GM21381 (cell line): ENCODE data around the gene DEXI.
A peak's percentile ranks its signal among the peaks of the same experiment; 100 is the strongest.
"Not testable (repeated sequence)": the region's sequence is repeated elsewhere in the genome, so short reads cannot be mapped to it uniquely, and the experiment has no call there.

Experiments
- ATAC-seq: cut with Tn5 transposase; IDR thresholded peaks from one replicate; pipeline ENCODE4 v1.9.1; 2021; ENCODE audit warnings: mild to moderate bottlenecking, moderate library complexity; ENCODE audit not compliant: unreplicated experiment

The DEXI gene

GRCh38 chr16:10929097-10929496 lies 13.2 kb downstream of the DEXI start:
- not testable (repeated sequence) for ATAC-seq

GRCh38 chr16:10927497-10928112 lies 14.7 kb downstream of the DEXI start:
- ATAC-seq = no peak

GRCh38 chr16:10926867-10927266 lies 15.4 kb downstream of the DEXI start:
- no peak for ATAC-seq

DNA sequence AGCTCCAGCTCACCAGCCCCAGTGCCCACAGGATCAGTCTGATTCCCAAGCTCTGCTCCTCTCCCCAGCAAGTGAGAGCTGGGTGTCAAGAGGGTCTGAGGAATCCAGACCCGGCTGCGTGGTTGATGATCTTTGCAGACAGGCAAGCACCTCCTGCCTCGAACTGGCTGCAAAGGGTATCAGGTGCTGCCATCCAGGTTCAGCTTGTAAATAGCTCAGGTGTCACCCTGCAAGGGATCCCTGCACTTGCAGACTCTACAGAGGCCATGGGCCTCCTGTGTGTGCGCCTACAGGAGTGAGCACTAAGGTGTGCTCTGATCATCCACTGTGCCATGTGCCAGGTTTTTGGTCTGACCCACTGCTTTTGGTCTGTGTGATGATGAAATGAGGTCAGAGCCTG lies 16.2 kb downstream of the DEXI start:
- no peak for ATAC-seq

GRCh38 chr16:10925285-10925684 lies 17.0 kb downstream of the DEXI start:
- not testable (repeated sequence) for ATAC-seq

GRCh38 chr16:10923650-10924214 lies 18.5 kb downstream of the DEXI start:
- no peak for ATAC-seq

GRCh38 chr16:10923146-10923649 lies 19.1 kb downstream of the DEXI start:
- ATAC-seq = no peak

GRCh38 chr16:10922328-10923145 lies 19.7 kb downstream of the DEXI start:
- ATAC-seq = no peak

GRCh38 chr16:10921536-10922327 lies 20.5 kb downstream of the DEXI start:
- ATAC-seq = no peak

DNA sequence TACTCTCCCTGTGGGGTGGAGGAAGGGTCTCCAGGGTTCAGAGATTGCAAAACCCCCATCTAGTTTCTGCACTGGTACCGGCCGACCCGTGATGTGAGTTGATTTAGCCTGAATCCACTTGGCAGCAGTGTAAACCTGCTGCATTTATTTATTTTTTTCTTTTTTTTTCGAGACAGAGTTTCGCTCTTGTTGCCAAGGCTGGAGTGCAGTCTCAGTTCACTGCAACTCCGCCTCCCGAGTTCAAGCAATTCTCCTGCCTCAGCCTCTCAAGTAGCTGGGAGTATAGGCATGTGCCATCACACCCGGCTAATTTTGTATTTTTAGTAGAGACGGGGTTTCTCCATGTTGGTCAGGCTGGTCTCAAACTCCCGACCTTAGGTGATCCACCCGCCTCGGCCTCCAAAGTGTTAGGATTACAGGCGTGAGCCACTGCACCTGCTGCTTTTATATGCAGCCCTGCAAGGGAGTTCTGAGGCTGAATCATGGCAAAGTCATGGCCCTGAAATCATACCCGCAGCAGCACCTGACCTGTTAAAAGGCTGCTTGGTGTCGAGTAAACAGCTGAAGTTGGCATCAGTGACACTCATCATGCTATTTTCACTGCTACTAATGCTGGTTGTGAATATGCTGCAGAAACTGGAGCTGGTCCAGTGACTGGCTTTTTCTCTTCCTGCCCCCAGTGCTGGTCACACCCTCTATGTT lies 21.4 kb downstream of the DEXI start:
- no peak for ATAC-seq

GRCh38 chr16:10919003-10919351 lies 23.3 kb downstream of the DEXI start:
- no peak for ATAC-seq

DNA sequence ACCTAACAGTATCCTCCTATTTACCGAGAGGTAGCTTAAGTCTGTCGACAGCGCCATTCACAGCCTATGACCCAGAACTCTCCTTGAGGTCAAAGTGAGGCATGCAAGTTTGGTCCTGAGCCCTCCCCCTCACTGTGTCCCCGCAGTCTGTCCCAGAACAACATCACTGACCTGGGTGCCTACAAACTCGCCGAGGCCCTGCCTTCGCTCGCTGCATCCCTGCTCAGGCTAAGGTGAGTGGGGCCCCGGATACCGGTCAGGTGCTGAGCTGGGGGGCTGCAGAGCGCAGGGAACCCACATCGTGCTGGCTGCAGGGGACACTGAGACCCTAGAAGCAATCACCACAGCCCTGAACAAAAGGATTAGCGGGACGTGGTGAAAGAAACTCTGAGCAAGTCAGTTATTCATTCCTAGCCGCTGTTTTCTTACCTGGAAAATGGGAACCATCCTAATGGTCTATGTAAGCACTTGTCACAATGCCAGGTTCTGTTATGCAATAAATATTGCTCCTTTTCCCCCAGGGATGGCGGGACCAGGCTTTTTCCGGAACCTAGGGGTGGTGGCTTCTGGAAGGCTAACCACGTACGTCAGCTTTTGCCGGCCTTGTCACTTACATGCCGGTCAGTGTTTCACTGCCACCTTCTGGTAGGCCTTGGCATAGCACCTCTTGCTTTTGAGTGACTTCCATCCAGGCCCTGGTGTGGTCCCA lies 23.8 kb downstream of the DEXI start:
- no peak for ATAC-seq

- no peak for ATAC-seq
Measured at GRCh38 chr16:10916534-10916933, 25.7 kb downstream of the DEXI start.

DNA sequence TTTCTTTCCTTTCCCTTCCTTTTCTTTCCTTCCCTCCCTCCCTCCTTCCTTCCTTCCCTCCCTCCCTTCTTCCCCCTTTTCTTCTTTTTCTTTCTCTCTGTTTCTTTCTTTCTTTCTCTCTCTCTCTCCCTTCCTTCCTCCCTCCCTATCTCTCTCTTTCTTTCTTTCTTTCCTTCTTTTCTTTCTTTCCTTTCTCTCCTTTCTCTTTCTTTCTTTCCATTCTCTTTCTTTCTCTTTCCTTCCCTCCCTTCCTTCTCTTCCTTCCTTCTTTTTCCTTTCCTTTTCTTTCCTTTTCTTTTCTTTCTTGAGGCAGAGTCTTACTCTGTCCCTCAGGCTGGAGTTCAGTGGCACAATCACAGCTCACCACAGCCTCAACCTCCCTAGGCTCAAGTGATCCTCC lies 31.0 kb downstream of the DEXI start:
- no peak for ATAC-seq

GRCh38 chr16:10907757-10908045 lies 34.6 kb downstream of the DEXI start:
- no peak for ATAC-seq

GRCh38 chr16:10906914-10907756 lies 35.1 kb downstream of the DEXI start:
- ATAC-seq = no peak

DNA sequence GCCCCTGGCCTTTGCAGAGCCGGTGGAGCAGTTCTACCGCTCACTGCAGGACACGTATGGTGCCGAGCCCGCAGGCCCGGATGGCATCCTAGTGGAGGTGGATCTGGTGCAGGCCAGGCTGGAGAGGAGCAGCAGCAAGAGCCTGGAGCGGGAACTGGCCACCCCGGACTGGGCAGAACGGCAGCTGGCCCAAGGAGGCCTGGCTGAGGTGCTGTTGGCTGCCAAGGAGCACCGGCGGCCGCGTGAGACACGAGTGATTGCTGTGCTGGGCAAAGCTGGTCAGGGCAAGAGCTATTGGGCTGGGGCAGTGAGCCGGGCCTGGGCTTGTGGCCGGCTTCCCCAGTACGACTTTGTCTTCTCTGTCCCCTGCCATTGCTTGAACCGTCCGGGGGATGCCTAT lies 35.8 kb downstream of the DEXI start:
- no peak for ATAC-seq

DNA sequence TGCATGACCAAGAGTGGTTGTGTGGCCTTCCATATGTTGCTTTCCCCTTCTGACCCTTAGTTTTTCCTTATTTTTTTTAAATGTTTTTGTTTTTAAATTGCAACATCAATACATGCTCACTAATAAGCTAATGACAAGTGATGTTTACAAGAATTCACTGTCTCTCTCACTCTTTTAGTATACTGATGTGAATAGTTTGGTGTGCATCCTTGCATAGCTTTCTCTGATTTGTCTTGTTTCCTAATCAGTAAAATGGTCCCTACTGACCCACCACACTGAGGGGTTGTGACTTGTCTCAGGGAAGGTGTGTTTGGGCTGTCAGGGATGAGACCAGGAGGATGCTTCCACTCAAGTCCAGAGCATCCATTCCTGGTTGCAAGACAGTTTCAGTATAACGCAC lies 39.3 kb downstream of the DEXI start:
- no peak for ATAC-seq

DNA sequence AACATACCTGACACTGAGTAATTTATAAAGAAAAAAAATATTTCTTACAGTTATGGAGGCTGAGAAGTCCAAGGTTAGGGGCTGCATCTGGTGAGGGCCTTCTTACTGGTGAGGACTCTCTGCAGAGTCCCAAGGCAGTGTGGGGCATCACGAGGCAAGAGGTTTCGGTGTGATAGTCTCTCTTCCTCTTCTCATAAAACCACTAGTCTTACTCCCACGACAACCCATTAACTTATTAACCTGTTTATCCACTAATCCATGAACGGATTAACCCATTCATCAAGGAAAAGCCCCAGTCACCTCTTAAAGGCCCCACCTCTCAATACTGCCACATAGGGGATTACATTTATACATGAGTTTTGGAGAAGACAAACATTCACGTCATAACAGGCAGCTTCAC lies 45.1 kb downstream of the DEXI start:
- ATAC-seq = peak; percentile 50
